ENCODE data around the gene HMGXB4.

- no peak for TF ChIP-seq CTCF (IDR thresholded peaks at IDR 0.05)
- no peak for TF ChIP-seq POLR2A (IDR thresholded peaks at IDR 0.05)
These were observed 44.3 kb upstream of the HMGXB4 start for GRCh38 chr22:35212996-35213395.

All from Peyer's patch (tissue), 4 donors.